Activated CD8-positive, alpha-beta memory T cell treated with anti-CD3 and anti-CD28 coated beads for 24 hours (primary cell): Measurements from ENCODE around the gene TRIM52.
"Not testable (repeated sequence)": the region's sequence is repeated elsewhere in the genome, so short reads cannot be mapped to it uniquely, and the experiment has no call there.

Source experiments
- DNase-seq: peaks from one replicate; pipeline ENCODE4 v3.0.0-alpha.2; 2020

The TRIM52 gene

DNA sequence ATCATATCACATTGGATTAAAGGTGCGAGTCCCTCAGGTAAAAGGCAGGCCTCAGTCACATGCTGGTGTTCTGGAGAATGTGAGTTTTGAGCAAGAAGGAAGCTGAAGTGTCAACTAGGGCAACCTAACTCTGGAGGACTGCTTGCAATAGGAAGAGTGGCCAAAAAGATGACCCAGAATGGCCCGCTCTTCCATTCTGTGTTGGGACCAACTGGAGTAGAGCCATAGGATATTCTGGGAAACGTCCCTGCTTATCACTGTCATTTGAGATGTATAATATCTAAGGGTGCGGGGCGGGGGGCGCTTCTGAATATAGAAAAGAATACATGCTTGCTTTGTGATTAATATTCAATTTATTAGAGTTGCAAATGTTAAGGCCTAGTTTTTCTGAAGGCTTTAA is 48.9 kb downstream of the TRIM52 start:
- no peak for DNase-seq

DNA sequence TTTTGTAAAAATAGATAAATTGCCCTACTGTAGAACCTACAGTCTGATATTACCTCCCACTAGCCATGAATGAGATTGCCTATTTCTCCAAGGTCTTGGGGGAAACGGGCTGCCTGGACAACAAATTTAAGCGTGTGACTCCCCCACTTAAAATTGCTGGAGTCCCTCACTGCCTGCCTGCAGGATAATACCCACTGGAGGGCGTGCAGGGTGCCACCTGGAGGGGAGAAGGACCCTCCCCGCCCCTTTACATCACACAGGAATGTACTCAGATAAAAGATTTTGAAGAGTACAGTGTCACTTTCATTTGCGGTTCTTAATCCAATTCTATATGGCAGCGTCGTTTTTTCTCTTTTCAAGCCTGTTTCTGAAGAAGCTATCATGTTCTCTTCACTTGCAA is 49.7 kb downstream of the TRIM52 start:
- DNase-seq, result no peak

DNA sequence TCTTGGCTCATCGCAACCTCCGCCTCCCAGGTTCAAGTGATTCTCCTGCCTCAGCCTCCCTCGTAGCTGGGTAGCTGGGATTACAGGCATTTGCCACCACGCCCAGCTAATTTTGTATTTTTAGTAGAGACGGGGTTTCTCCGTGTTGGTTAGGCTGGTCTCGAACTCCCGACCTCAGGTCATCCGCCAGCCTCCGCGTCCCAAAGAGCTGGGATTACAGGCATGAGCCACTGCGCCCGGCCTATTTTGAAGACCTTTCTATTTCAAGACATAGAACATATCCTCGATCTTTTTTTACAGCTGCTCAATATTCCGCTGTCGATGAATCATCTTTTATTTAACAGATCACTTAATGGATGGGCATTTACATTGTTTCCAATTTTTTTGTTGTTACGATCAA is 50.2 kb downstream of the TRIM52 start:
- not testable (repeated sequence) for DNase-seq

DNA sequence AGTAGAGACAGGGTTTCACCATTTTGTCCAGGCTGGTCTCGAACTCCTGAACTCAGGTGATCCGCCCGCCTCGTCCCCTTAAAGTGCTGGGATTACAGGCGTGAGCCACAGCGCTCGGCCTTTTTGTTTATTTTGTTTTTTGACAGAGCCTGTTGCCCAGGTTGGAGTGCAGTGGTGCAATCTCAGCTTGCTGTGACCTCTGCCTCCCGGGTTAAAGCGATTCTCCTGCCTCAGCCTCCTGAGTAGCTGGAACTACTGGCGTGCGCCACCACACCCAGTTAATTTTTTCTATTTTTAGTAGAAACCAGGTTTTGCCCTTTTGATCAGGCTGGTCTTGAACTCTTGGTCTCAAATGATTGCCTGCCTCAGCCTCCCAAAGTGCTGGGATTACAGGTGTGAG is 50.8 kb downstream of the TRIM52 start:
- DNase-seq, result not testable (repeated sequence)

DNA sequence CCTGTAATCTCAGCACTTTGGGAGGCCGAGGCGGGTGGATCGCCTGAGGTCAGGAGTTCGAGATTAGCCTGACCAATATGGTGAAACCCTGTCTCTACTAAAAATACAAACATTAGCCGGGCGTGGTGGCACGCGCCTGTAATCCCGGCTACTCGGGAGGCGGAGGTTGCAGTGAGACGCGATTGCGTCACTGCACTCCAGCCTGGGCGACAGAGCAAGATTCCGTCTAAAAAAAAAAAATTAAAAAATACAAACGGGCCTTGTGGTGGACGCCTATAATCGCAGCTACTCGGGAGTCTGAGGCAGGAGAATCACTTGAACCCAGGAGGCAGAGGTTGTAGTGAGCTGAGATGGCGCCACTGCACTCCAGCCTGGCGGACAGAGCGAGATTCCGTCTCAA is 51.9 kb downstream of the TRIM52 start:
- not testable (repeated sequence) for DNase-seq

DNA sequence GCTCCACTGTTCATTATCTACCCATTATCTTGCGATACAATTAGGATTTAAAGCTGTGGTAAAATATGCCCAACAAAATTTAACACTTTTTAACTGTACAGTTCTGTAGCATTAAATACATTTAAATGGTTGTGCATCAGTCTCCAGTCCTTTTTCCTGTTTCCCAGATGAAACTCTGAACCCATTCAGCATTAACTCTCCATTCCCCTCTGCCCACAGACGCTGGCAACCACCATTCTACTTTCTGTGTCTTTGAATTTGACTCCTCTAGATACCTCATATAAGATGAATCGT is 53.0 kb downstream of the TRIM52 start:
- no peak for DNase-seq

DNA sequence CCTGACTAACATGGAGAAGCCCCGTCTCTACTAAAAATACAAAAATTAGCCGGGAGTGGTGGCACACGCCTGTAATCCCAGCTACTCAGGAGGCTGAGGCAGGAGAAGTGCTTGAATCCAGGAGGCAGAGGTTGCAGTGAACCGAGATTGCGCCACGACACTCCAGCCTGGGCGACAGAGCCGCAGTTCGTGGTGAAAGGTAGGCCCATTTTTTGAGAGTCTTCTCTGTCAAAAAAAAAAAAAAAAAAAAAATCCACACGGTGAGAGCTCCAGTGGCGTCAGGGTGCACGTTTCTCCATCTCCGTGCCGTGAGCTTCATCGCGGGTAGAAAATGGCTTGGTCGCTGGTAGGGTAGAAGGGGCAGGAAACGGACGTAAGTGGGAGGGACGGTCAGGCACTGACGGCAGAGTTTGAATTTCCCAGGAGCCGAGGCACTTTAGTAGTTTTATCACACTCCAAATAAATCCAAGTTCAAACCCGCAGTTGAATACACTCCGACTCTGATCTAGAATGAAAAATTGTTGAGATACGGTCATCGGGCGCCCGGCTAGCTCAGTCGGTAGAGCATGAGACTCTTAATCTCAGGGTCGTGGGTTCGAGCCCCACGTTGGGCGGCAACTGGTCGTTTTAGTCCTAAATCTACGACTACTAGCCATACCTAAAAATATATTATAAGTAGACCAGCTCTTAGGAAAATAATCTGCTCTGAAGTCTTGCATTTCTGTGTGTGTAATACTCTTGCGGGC is 53.6 kb downstream of the TRIM52 start:
- peak; percentile 98 for DNase-seq

DNA sequence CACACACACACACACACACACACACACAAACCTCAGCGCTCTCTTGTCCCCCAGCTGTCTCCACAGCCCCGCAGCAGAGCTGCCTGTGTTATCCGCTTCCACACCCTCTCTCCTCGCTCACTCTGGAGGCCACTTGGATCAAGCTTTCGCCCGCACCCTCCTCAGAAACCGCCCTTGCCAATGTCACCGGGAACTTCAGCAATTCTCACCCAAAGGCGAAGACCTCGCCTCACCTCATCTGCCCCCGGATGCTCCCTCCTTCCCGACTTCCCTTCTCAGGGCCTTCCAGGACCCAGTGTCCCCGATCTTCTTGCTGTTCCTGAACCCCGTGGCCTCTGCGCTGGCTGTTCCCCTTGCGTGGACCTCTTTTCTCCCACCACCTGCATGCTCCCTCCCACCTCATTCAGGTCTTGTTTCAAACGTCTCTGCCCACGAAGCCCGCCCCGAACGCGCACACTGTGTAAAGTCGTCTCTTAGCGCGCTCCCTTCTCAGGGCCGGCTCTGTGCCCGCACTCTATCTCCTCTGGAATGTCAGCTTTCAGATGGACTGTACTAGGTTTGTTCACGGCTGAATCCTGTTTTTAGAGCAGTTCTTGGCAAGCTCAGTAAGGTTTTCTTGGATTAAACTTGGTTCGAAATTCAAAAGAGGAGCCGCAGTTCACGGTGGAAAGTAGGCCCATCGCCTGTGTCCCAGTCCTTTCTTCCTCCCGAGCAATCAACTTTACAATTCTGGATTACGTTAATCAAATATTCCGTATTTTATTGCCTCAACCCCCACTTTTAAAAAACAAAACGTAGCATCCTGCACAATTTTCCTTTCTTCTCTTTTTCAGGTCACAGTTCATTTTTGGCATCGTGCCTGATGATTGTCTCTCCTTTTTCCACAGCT is 54.9 kb downstream of the TRIM52 start:
- peak; percentile 71 for DNase-seq
